HEK293T (cell line): ENCODE data around the gene LGALS7B.
"Not testable (repeated sequence)": the region's sequence is repeated elsewhere in the genome, so short reads cannot be mapped to it uniquely, and the experiment has no call there.

Source experiments
- CTCF ChIA-PET: fragments of 350-600 bp; formaldehyde crosslinking; extraction: SDS; loops from one replicate; lab custom pipeline; 2021; ENCODE audit warnings: antibody characterized with exemption, inconsistent platforms; lab: Yijun Ruan, JAX
- POLR2A ChIA-PET: fragments of 350-600 bp; formaldehyde crosslinking; extraction: SDS; loops from one replicate; lab custom pipeline; 2020; ENCODE audit warnings: antibody characterized with exemption, inconsistent platforms; lab: Yijun Ruan, JAX
- DNase-seq: peaks from one replicate; pipeline ENCODE4 v3.0.0; 2012; ENCODE audit warnings: mixed read lengths; ENCODE audit errors: extremely low spot score
- ARNT ChIP-seq: fragments of 450-650 bp; IDR thresholded peaks from 2 replicates; pipeline ENCODE4 v1.6.1; 2017; ENCODE audit warnings: mild to moderate bottlenecking
- BHLHE40 ChIP-seq: fragments of 450-650 bp; IDR thresholded peaks from 2 replicates; pipeline ENCODE4 v1.6.1; 2016; ENCODE audit warnings: mild to moderate bottlenecking, moderate library complexity, borderline replicate concordance
- CTBP1 ChIP-seq: fragments of 450-650 bp; IDR thresholded peaks from 2 replicates; pipeline ENCODE4 v1.6.1; 2016; ENCODE audit warnings: borderline replicate concordance
- ELF4 ChIP-seq: fragments of 450-650 bp; IDR thresholded peaks from 2 replicates; pipeline ENCODE4 v1.6.1; 2017; ENCODE audit warnings: antibody characterized with exemption
- FOXA1 ChIP-seq: fragments of 450-650 bp; IDR thresholded peaks from 2 replicates; pipeline ENCODE4 v1.6.1; 2016; ENCODE audit warnings: mild to moderate bottlenecking
- FOXK2 ChIP-seq: fragments of 450-650 bp; IDR thresholded peaks from 2 replicates; pipeline ENCODE4 v1.6.1; 2016; ENCODE audit warnings: mild to moderate bottlenecking
- FOXM1 ChIP-seq: fragments of 450-650 bp; IDR thresholded peaks from 2 replicates; pipeline ENCODE4 v1.6.1; 2017; ENCODE audit warnings: mild to moderate bottlenecking, borderline replicate concordance
- HDGF ChIP-seq: fragments of 450-650 bp; IDR thresholded peaks from 2 replicates; pipeline ENCODE4 v1.6.1; 2017; ENCODE audit warnings: antibody characterized with exemption, borderline replicate concordance
- L3MBTL2 ChIP-seq: fragments of 450-650 bp; conservative IDR thresholded peaks from 2 replicates; pipeline ENCODE4 v1.6.1; 2016; ENCODE audit warnings: mild to moderate bottlenecking
- LEF1 ChIP-seq: fragments of 450-650 bp; IDR thresholded peaks from 2 replicates; pipeline ENCODE4 v1.6.1; 2017; ENCODE audit warnings: mild to moderate bottlenecking, borderline replicate concordance
- NFRKB ChIP-seq: fragments of 450-650 bp; IDR thresholded peaks from 2 replicates; pipeline ENCODE4 v1.6.1; 2016; ENCODE audit warnings: mild to moderate bottlenecking, moderate library complexity
- PKNOX1 ChIP-seq: fragments of 450-650 bp; IDR thresholded peaks from 2 replicates; pipeline ENCODE4 v1.6.1; 2016
- SP1 ChIP-seq: fragments of 450-650 bp; IDR thresholded peaks from 2 replicates; pipeline ENCODE4 v1.6.1; 2017
- SUZ12 ChIP-seq: fragments of 450-650 bp; IDR thresholded peaks from 2 replicates; pipeline ENCODE4 v1.6.1; 2016; ENCODE audit warnings: mild to moderate bottlenecking
- TARDBP ChIP-seq: fragments of 450-650 bp; IDR thresholded peaks from 2 replicates; pipeline ENCODE4 v1.6.1; 2016
- ZNF384 ChIP-seq: fragments of 450-650 bp; IDR thresholded peaks from 2 replicates; pipeline ENCODE4 v1.6.1; 2016

Gene LGALS7B

GRCh38 chr19:38763795-38764220 is 25.2 kb upstream of the LGALS7B start:
- no peak for TF ChIP-seq BHLHE40
- no peak for TF ChIP-seq NFRKB
- TF ChIP-seq CTBP1 = no peak
- TF ChIP-seq L3MBTL2 = no peak
- no peak for TF ChIP-seq LEF1
- no peak for TF ChIP-seq TARDBP
- no peak for TF ChIP-seq PKNOX1
- no peak for TF ChIP-seq ZNF384
- POLR2A ChIA-PET = no interaction called here
- DNase-seq = no peak
- CTCF ChIA-PET = no interaction called here

DNA sequence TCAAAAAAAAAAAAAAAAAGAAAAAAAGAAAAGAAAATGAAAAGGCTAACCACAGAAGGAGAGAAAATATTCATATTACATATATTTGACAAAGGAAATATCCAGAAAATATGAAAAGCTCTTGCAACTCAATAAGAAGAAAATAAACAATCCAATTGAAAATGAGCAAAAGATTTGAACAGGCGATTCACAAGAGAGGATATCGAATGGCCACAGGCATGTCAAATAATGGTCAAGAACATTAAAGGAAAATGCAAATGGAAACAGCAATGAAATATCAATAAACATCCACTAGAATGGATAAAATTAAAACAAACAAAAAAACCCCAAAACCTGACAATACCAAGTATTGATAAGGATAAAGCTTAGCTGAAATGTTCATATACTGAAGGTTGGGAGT is 23.8 kb upstream of the LGALS7B start:
- CTCF ChIA-PET = no interaction called here

GRCh38 chr19:38766276-38767047 is 22.5 kb upstream of the LGALS7B start:
- DNase-seq = no peak
- TF ChIP-seq ARNT (no peak), ZNF384 (no peak), ELF4 (no peak), HDGF (no peak), FOXA1 (no peak), NFRKB (no peak), CTBP1 (no peak), PKNOX1 (no peak), BHLHE40 (no peak)
- ChIA-PET CTCF (no interaction called here), POLR2A (no interaction called here)

More for the DNA sequence above, 23.8 kb upstream of the LGALS7B start:
- POLR2A ChIA-PET = no interaction called here
- DNase-seq = no peak
- TF ChIP-seq SP1 (no peak), ARNT (no peak), L3MBTL2 (no peak), ELF4 (no peak), FOXA1 (no peak), TARDBP (no peak), FOXM1 (no peak), ZNF384 (no peak), FOXK2 (no peak), BHLHE40 (no peak), PKNOX1 (no peak), SUZ12 (no peak), LEF1 (no peak), HDGF (no peak)

GRCh38 chr19:38769635-38770211 is 19.3 kb upstream of the LGALS7B start:
- peak; percentile 81 for DNase-seq
- CTCF ChIA-PET = interaction anchor here (0.7 to 1.0 kb wide), 4 partner anchors 8 to 18 kb away, joined by 3 to 8 read pairs (median 4); no protein-coding TSS in a partner anchor
- no peak for TF ChIP-seq NFRKB
- no peak for TF ChIP-seq PKNOX1
- peak; percentile 81 for TF ChIP-seq L3MBTL2
- POLR2A ChIA-PET = interaction anchor here (1.0 kb wide), 1 partner anchor 82 kb away, joined by 3 read pairs; no protein-coding TSS in a partner anchor

GRCh38 chr19:38770228-38770948 is 18.6 kb upstream of the LGALS7B start:
- CTCF ChIA-PET = interaction anchor here (1.0 kb wide), 1 partner anchor 17 kb away, joined by 8 read pairs; no protein-coding TSS in a partner anchor
- DNase-seq, POLR2A ChIA-PET: not testable (repeated sequence)

- POLR2A ChIA-PET, CTCF ChIA-PET, DNase-seq: not testable (repeated sequence)
Measured at GRCh38 chr19:38770949-38771275, 18.1 kb upstream of the LGALS7B start.

- CTCF ChIA-PET, POLR2A ChIA-PET, DNase-seq: not testable (repeated sequence)
Measured at GRCh38 chr19:38771569-38771968, 17.4 kb upstream of the LGALS7B start.
